H9 (cell line): Measurements from ENCODE around the gene TMC1. TPM values are rescaled to one million over a fixed set of nuclear protein-coding genes. Genes with fewer than 3 reads are reported as not detected.

Experiments used
- DNase-seq: peaks from one replicate; pipeline ENCODE4 v3.0.0-alpha.2; 2017
- H2AFZ ChIP-seq: one replicate; pipeline ENCODE4 v1.6.1; 2013; ENCODE audit warnings: mild to moderate bottlenecking, low read length, control low read depth, moderate library complexity
- H2AK5ac ChIP-seq: 2 replicates; pipeline ENCODE4 v1.6.1; 2013; ENCODE audit warnings: low read length, control low read depth, mixed read lengths; ENCODE audit not compliant: insufficient read length
- H2BK120ac ChIP-seq: one replicate; pipeline ENCODE4 v1.6.1; 2013; ENCODE audit warnings: low read depth, mild to moderate bottlenecking, low read length, control low read depth, inconsistent platforms; ENCODE audit not compliant: poor library complexity, severe bottlenecking
- H2BK12ac ChIP-seq: 2 replicates; pipeline ENCODE4 v1.6.1; 2013; ENCODE audit warnings: low read length, control low read depth, mixed read lengths, low read depth; ENCODE audit not compliant: insufficient read length
- H2BK15ac ChIP-seq: 2 replicates; pipeline ENCODE4 v1.6.1; 2013; ENCODE audit warnings: low read depth, low read length, control low read depth
- H2BK20ac ChIP-seq: one replicate; pipeline ENCODE4 v1.6.1; 2013; ENCODE audit warnings: low read depth, mild to moderate bottlenecking, low read length, control low read depth, inconsistent platforms; ENCODE audit not compliant: poor library complexity, severe bottlenecking
- H2BK5ac ChIP-seq: 2 replicates; pipeline ENCODE4 v1.6.1; 2013; ENCODE audit warnings: low read length, control low read depth, mixed read lengths; ENCODE audit not compliant: insufficient read length
- H3K14ac ChIP-seq: 2 replicates; pipeline ENCODE4 v1.6.1; 2013; ENCODE audit warnings: low read length, control low read depth; ENCODE audit not compliant: insufficient read depth
- H3K18ac ChIP-seq: 2 replicates; pipeline ENCODE4 v1.6.1; 2013; ENCODE audit warnings: low read depth, mild to moderate bottlenecking, mixed read lengths, low read length, control low read depth; ENCODE audit not compliant: insufficient read length
- H3K23ac ChIP-seq: 2 replicates; pipeline ENCODE4 v1.6.1; 2013; ENCODE audit warnings: low read length, control low read depth, mixed read lengths, low read depth; ENCODE audit not compliant: insufficient read length
- H3K23me2 ChIP-seq: 2 replicates; pipeline ENCODE4 v1.6.1; 2013; ENCODE audit warnings: low read depth, mild to moderate bottlenecking, mixed read lengths, low read length, control low read depth; ENCODE audit not compliant: insufficient read length, poor library complexity, severe bottlenecking
- H3K27ac ChIP-seq: 2 replicates; pipeline ENCODE4 v1.5.1; 2013; ENCODE audit warnings: low read length, control low read depth, mixed read lengths, low read depth; ENCODE audit not compliant: insufficient read length
- H3K27me3 ChIP-seq: 2 replicates; pipeline ENCODE4 v1.6.1; 2013; ENCODE audit warnings: low read length, control low read depth, inconsistent platforms; ENCODE audit not compliant: insufficient read depth
- H3K4ac ChIP-seq: 2 replicates; pipeline ENCODE4 v1.6.1; 2013; ENCODE audit warnings: low read depth, mild to moderate bottlenecking, control low read depth, inconsistent platforms, low read length, moderate library complexity
- H3K4me1 ChIP-seq: 2 replicates; pipeline ENCODE4 v1.6.1; 2013; ENCODE audit warnings: low read length, control low read depth, inconsistent platforms; ENCODE audit not compliant: insufficient read depth
- H3K4me2 ChIP-seq: 2 replicates; pipeline ENCODE4 v1.6.1; 2013; ENCODE audit warnings: low read length, control low read depth, mixed read lengths; ENCODE audit not compliant: insufficient read length, insufficient read depth
- H3K56ac ChIP-seq: 2 replicates; pipeline ENCODE4 v1.6.1; 2013; ENCODE audit warnings: low read depth, mild to moderate bottlenecking, mixed read lengths, low read length, control low read depth; ENCODE audit not compliant: insufficient read length
- H3K79me1 ChIP-seq: 2 replicates; pipeline ENCODE4 v1.6.1; 2013; ENCODE audit warnings: low read depth, mild to moderate bottlenecking, moderate library complexity, low read length, control low read depth, inconsistent platforms; ENCODE audit not compliant: insufficient read depth, poor library complexity, severe bottlenecking
- H3K79me2 ChIP-seq: 2 replicates; pipeline ENCODE4 v1.6.1; 2013; ENCODE audit warnings: low read length, control low read depth, inconsistent platforms; ENCODE audit not compliant: insufficient read depth
- H3K9ac ChIP-seq: 2 replicates; pipeline ENCODE4 v1.6.1; 2013; ENCODE audit warnings: low read length, control low read depth, mixed read lengths; ENCODE audit not compliant: insufficient read length; ENCODE audit errors: extremely low read depth
- H3K9me3 ChIP-seq: one replicate; pipeline ENCODE4 v1.6.1; 2013; ENCODE audit warnings: low read depth, low read length, inconsistent platforms; ENCODE audit not compliant: control insufficient read depth
- H3T11ph ChIP-seq: one replicate; pipeline ENCODE4 v1.6.1; 2013; ENCODE audit warnings: mild to moderate bottlenecking, low read length, control low read depth, inconsistent platforms
- H4K20me1 ChIP-seq: one replicate; pipeline ENCODE4 v1.6.1; 2013; ENCODE audit not compliant: control insufficient read depth, insufficient read length, insufficient read depth
- H4K5ac ChIP-seq: 2 replicates; pipeline ENCODE4 v1.6.1; 2013; ENCODE audit warnings: low read depth, mild to moderate bottlenecking, mixed read lengths, low read length, control low read depth; ENCODE audit not compliant: insufficient read length
- H4K8ac ChIP-seq: replicated peaks from 2 replicates; pipeline ENCODE4 v1.6.1; 2013; ENCODE audit warnings: low read length, control low read depth, mixed read lengths, low read depth; ENCODE audit not compliant: insufficient read length
- H4K91ac ChIP-seq: 2 replicates; pipeline ENCODE4 v1.6.1; 2013; ENCODE audit warnings: low read depth, mild to moderate bottlenecking, moderate library complexity, mixed read lengths, low read length, control low read depth; ENCODE audit not compliant: insufficient read length
- H3K27ac Mint-ChIP-seq, 3 experiments: 2 replicates in 2 of 3; 3 replicates in 1 of 3; pipeline ENCODE4 v1.8.0; 2020 to 2021; ENCODE audit warnings: mixed read lengths in 3 of 3, mild to moderate bottlenecking in 1 of 3, moderate library complexity in 1 of 3
- H3K27me3 Mint-ChIP-seq: 2 replicates; pipeline ENCODE4 v1.8.0; 2021; ENCODE audit warnings: low read depth, mild to moderate bottlenecking, moderate library complexity, mixed read lengths
- H3K36me3 Mint-ChIP-seq, 3 experiments: 2 replicates in 2 of 3; 3 replicates in 1 of 3; pipeline ENCODE4 v1.8.0; 2020 to 2021; ENCODE audit warnings: low read depth in 3 of 3, mixed read lengths in 3 of 3; ENCODE audit not compliant: insufficient read depth in 1 of 3
- H3K4me1 Mint-ChIP-seq, 2 experiments: 2 replicates each; pipeline ENCODE4 v1.8.0; 2020; ENCODE audit warnings: mixed read lengths in 2 of 2
- H3K4me3 Mint-ChIP-seq, 2 experiments: 2 replicates in 1 of 2; 3 replicates in 1 of 2; pipeline ENCODE4 v1.8.0; 2020 to 2021; ENCODE audit warnings: mild to moderate bottlenecking in 2 of 2, mixed read lengths in 2 of 2, moderate library complexity in 1 of 2
- H3K9me3 Mint-ChIP-seq, 2 experiments: 2 replicates in 1 of 2; 3 replicates in 1 of 2; pipeline ENCODE4 v1.8.0; 2020; ENCODE audit warnings: mild to moderate bottlenecking in 2 of 2, mixed read lengths in 2 of 2, moderate library complexity in 1 of 2
- WGBS: extraction: QIAGEN DNeasy Blood & Tissue Kit; methylation state at CpG from one replicate; pipeline ENCODE4 v1.1.7; 2013; ENCODE audit warnings: missing lambda C conversion rate, low lambda C conversion rate, mixed read lengths; ENCODE audit not compliant: insufficient read length; ENCODE audit errors: extremely low coverage; 5-methylcytosine and 5-hydroxymethylcytosine counted together
- total RNA-seq: library from RNA; stranded (reverse); gene quantifications from 2 replicates; pipeline ENCODE4 v1.2.1, GENCODE V29; 2021
- TF ChIP-seq, protein P1 (sequence below): fragments of 200-600 bp; sonication (generic); conservative IDR thresholded peaks from 3 replicates; pipeline ENCODE4 v1.8.0; 2021; ENCODE audit warnings: antibody characterized with exemption, mild to moderate bottlenecking

Gene TMC1
- total RNA-seq, 1 experiment from 2014 or later = 2.4 TPM

GRCh38 chr9:72552356-72552755 is 30.9 kb downstream of the TMC1 start:
- H3K4me1 ChIP-seq = no peaks in the 10 kb centered on the region
- WGBS = no CpG with 5 or more reads among the region's 1 CpG
- no peak for DNase-seq
- no peaks in the 10 kb centered on the region for H3K79me2 ChIP-seq
- Mint-ChIP-seq H3K9me3 (no peaks in the 10 kb centered on the region), H3K27me3 (no peaks in the 10 kb centered on the region), H3K4me3 (no peak overlapping the region), H3K36me3 (no peaks in the 10 kb centered on the region), H3K4me1 (peaks cover 3 to 5% of the 10 kb centered on the region in 2 experiments; a peak in 2 of 4 replicates), H3K27ac (no peak overlapping the region)
- H3K27ac ChIP-seq = no peak overlapping the region
- H3K4me2 ChIP-seq = no peak overlapping the region
- H3T11ph ChIP-seq = no peak overlapping the region
- no peak overlapping the region for H4K5ac ChIP-seq
- no peak overlapping the region for H3K4ac ChIP-seq
- no peak overlapping the region for H2BK5ac ChIP-seq
- no peak overlapping the region for H3K23ac ChIP-seq
- no peak overlapping the region for H2AK5ac ChIP-seq
- no peak overlapping the region for H4K91ac ChIP-seq
- H2BK120ac ChIP-seq = no peak overlapping the region
- no peaks in the 10 kb centered on the region for H3K23me2 ChIP-seq
- H3K56ac ChIP-seq = no peak overlapping the region
- H3K18ac ChIP-seq = no peak overlapping the region
- H2AFZ ChIP-seq = no peak overlapping the region
- no peak overlapping the region for H3K14ac ChIP-seq
- TF ChIP-seq, protein P1, sequence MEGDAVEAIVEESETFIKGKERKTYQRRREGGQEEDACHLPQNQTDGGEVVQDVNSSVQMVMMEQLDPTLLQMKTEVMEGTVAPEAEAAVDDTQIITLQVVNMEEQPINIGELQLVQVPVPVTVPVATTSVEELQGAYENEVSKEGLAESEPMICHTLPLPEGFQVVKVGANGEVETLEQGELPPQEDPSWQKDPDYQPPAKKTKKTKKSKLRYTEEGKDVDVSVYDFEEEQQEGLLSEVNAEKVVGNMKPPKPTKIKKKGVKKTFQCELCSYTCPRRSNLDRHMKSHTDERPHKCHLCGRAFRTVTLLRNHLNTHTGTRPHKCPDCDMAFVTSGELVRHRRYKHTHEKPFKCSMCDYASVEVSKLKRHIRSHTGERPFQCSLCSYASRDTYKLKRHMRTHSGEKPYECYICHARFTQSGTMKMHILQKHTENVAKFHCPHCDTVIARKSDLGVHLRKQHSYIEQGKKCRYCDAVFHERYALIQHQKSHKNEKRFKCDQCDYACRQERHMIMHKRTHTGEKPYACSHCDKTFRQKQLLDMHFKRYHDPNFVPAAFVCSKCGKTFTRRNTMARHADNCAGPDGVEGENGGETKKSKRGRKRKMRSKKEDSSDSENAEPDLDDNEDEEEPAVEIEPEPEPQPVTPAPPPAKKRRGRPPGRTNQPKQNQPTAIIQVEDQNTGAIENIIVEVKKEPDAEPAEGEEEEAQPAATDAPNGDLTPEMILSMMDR = no peak
- H4K8ac ChIP-seq = no peak overlapping the region
- no peak overlapping the region for H2BK20ac ChIP-seq
- no peaks in the 10 kb centered on the region for H3K79me1 ChIP-seq
- no peak overlapping the region for H2BK15ac ChIP-seq
- no peak overlapping the region for H2BK12ac ChIP-seq
- H4K20me1 ChIP-seq = no peaks in the 10 kb centered on the region
- H3K9ac ChIP-seq = no peak overlapping the region
- no peaks in the 10 kb centered on the region for H3K9me3 ChIP-seq
- H3K27me3 ChIP-seq = no peaks in the 10 kb centered on the region
